GM18498 (cell line): Measurements from ENCODE around the gene LYAR.
"Not testable (repeated sequence)": the region's sequence is repeated elsewhere in the genome, so short reads cannot be mapped to it uniquely, and the experiment has no call there.

Source experiments
- ATAC-seq: cut with Tn5 transposase; IDR thresholded peaks from one replicate; pipeline ENCODE4 v1.9.1; 2021; ENCODE audit warnings: mild to moderate bottlenecking, moderate library complexity; ENCODE audit not compliant: unreplicated experiment

The LYAR gene

DNA sequence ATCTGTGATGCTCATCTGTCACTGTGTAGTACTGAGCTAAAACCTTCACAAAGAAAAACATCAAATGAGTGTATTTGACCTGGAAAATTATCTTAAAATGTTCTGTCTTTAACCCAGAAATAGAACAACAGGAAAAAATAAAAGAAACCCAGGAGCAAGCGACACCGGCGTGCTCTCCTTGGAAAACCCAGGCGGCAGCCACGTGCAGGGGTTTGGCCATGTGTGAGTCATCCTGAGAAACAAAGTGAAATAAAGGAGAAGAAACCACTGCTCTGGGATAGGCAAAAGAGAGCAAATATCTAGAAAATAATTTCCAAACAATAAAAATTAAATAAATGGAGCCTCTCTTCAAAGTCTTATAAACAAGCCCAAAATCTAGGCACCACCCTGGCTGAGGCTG, 22.0 kb downstream of the LYAR start:
- ATAC-seq: no peak

DNA sequence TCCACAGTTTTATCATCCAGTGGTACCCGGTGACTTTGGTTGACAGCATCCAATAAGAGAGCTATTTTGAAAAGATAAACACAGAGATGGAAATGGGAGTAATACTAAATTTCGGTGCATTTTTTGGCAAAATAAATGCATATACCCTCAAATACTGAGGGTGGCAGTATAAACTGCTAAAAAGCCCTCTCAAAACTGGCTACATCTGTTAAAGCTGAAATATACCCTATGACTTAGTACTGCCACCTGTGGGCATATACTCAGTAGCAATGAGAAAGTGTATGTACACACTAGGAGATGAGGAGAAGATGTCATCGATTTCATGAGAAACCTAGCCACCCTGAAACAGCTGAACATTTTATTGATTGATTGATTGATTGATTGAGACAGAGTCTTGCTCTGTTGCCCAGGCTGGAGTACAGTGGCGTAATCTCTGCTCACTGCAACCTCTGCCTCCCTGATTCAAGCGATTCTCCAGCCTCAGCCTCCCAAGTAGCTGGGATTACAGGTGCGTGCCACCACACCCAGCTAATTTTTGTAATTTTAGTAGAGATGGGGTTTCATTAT, 29.7 kb downstream of the LYAR start:
- ATAC-seq: no peak

GRCh38 chr4:4259484-4260100, 30.4 kb downstream of the LYAR start:
- no peak for ATAC-seq

GRCh38 chr4:4257705-4258104, 32.2 kb downstream of the LYAR start:
- ATAC-seq: not testable (repeated sequence)

GRCh38 chr4:4256799-4257198, 33.2 kb downstream of the LYAR start:
- ATAC-seq: no peak

GRCh38 chr4:4254666-4255065, 35.3 kb downstream of the LYAR start:
- ATAC-seq: no peak

- no peak for ATAC-seq
Measured at GRCh38 chr4:4254199-4254598, 35.8 kb downstream of the LYAR start.

DNA sequence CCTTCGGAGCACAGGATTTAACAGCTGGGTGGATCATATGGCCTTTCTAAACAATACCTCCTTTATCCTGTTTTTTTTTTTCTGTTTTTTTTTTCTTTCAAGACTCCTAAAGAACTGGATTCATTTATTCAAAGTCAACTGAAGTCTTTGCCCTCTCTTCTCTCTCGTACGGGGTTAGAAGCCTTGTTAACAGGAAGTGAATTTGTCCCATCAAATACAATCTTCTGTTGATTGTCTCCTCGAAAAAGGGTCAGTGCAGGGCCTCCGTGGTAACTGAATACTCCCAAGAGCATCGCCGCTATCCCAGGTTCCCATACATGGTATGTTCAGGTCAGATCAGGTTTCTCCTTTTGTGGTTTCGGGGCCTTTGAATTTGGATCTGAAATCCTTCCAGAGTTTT, 40.1 kb downstream of the LYAR start:
- no peak for ATAC-seq

DNA sequence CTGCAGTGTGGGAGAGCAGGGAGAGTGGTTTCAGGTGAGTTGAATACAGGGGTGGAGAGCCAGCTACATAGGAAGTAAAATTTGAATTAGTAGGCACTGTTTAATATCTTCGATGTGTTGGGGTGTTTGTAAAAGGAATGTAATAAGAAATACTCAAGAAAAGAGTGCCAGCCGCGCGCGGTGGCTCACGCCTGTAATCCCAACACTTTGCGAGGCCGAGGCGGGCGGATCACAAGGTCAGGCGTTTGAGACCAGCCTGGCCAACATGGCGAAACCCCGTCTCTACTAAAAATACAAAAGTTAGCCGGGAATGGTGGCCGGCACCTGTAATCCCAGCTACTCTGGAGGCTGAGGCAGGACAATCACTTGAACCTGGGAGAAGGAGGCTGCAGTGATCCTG, 40.6 kb downstream of the LYAR start:
- not testable (repeated sequence) for ATAC-seq

GRCh38 chr4:4248885-4249203, 41.1 kb downstream of the LYAR start:
- no peak for ATAC-seq

DNA sequence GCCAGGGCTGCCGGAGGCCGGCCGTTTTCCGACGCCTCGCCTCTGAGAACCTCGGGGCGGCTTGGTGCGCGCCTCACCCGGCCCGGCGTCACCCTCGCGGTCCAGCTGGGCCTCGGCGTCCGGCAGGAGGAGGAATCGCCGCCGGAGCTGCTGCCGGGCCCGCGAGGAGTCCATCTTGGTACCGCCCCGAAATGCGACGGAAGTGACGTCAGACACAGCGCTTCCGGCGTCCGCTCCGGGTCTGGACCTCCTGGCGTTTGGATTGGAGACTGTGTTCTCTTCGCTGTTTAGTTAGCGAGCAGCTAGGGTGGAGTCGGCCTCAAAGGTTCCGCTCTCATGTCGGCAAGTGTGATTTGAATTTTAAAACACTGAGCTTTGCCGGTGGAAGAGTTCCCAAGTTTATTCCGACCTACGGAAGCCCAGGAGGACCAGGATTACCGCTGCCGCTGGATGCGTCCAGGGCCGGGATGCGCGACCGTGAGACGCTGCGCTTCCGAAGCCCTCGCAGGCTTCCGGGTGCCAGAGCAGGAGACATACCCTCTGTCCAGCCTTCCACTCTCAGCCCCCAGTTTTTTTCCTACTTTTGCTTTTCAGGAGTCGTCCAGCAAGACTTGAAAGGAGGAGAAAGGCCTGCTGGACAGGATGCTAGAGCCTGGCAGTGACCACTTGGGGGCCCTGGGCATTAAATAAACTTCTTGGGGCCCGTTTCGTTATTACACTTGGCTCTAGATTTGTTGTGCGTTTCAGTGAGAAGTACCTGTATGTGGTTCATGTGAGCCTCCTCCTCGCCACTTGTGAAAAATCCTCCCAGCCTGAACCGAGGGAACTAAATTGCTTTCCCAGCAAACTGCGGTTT, 41.7 kb downstream of the LYAR start, which contains the start of gene TMEM128:
Gene TMEM128 (minus strand): TSS at position 195 of the 856 bp plus-strand sequence. CDS start 21 bp downstream, at position 174.
- ATAC-seq: peak; percentile 96

DNA sequence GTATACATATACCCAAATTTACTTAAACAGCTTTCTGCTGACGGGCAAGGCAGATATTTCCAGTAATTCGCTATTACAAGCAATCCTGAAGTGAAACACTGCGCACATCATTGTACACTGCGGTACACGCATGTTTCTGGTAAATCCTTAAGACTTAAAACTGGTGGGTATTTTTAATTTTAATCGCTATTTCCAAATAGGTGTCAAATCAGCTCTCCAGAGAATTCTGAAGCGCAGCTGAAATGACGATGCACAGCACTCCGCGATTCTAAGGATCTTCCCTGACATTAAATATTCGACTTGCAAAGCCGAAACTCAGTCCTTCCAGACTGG, 42.3 kb downstream of the LYAR start:
- peak; percentile 41 for ATAC-seq

DNA sequence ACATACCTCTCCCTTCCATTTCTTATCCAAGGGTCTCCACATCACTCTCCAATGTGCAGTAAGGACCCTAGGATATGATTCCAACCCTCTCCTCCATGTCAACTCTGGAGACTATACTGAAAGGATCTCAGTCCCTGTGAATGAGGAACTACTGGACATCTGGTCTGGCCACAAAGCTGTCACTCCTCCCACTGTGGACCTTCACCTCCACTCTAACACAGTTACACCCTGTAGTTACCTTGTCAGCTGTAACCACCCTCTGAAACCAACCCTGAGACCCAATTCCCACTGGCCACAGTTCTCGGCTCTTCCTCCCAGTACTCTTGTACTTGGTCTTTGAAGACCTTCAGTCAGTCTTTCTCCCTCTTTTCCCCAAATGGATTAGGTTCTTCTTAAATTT, 44.8 kb downstream of the LYAR start:
- no peak for ATAC-seq

DNA sequence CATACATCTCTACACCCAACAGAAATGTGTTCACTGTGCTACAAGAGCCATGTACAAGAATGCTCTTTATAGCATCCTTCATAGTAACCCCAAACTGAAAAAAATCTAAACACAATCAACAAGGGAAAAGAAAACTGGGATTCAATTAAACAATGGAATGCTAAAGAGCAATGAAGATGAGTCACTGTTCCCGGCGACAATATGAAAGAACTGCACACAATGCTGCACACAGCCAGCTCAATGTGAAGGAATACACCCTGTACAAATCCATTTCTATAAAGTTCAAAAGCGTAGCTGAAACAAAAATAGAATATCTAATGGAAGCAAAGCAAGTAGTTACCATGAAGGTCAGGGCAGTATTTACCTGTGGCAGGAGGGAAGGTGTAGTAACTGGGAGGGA, 50.4 kb downstream of the LYAR start:
- ATAC-seq: not testable (repeated sequence)

- no peak for ATAC-seq
Measured at GRCh38 chr4:4233610-4234009, 56.3 kb downstream of the LYAR start.

DNA sequence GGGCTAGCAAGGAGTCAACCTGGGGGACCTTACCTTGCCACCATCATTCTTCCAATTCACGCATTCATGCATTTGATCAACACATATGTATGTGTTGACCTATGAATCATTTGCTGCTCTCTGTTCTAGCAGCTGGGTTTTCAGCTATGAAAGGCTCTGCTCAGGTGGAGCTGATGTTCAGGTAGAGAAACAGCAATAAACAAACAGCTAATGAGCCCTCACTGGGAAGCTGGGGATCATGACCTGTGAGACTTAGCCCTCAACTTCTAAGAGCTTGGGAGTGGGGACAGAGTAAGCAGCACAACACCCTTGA, 61.6 kb downstream of the LYAR start:
- ATAC-seq: no peak

DNA sequence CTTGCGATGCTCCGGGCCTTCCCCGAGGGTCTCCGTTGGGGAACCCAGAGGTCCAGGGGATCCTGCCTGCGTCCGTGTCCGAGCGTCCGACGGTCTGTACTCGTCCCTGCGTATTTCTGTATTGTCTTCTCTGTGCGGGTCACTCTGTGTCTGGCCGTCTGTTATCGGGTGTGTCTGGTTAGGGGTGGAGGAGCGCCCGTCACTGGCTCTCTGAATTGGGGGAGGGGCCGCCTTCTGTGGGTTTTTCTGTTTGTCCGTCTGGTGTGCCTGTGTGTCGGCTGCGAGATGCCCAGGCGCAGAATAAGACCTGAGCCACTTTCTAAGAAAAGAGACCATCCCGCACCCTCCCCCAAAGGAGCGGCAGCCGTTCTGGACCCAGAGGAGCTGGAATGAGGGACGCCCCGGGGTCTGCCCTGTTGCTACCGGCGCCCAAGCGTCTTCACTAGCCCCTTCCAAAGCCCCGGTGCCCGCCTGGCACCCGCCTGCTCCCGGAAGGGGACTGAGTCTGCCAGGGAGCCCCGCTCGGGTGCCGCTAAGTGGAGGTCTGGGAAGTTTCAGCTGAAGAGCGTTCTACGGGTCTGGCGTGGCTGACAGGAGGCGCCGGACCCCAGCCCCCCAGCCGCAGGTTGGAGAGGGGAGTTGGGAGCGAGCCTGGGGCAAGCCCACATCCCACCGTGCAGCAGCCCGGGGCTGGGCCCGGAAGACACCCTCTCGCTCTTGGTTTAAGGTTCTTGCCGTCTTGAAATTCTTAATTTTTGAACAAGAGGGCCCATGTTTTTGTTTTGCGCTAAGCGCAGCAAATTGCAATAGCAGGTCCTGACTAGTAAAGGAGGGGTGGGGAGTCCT, 62.2 kb downstream of the LYAR start:
- ATAC-seq: no peak

DNA sequence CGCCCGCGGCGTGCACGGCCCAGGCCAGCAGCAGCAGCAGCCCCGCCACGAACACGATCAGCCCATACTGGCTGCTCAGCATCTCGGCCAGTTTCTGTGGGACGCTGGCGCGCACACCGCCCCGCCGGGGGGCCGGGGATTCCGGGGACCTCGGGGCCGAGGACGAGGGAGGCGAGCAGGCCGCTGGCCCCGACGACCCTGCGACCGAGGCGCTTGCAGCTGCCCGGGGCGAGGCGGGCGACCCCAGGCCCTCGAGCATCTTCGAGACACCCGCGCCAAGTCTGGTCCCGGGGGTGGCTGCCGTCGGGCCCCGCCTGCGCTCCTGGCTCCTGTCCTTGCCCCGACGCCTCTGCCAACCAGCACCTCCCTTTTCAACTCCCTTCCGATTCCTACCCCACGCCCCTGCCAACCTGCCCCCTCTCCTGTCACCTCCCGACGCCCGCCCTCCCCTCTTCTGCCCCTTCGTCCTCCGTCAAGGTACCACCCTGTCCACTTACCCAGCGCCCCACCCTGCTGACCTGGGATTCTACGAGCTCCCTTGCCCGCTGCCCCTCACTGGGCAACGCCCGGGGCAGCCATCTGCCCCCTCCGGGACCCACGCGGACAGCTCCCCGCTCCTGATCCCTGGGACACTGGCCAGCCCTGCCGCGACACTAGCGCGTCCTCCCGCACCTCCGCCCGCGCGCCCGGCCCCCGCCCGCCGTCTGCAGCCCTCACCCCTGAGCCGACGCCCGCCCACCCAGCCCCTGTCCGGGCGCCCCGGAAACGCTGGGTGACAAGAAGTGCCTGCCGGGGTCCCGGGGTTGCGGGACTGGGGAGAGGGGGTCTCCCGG, 63.1 kb downstream of the LYAR start, which contains the start of gene OTOP1:
Gene OTOP1 (minus strand): TSS at position 324 of the 833 bp plus-strand sequence. CDS start 65 bp downstream, at position 259.
- ATAC-seq: no peak

DNA sequence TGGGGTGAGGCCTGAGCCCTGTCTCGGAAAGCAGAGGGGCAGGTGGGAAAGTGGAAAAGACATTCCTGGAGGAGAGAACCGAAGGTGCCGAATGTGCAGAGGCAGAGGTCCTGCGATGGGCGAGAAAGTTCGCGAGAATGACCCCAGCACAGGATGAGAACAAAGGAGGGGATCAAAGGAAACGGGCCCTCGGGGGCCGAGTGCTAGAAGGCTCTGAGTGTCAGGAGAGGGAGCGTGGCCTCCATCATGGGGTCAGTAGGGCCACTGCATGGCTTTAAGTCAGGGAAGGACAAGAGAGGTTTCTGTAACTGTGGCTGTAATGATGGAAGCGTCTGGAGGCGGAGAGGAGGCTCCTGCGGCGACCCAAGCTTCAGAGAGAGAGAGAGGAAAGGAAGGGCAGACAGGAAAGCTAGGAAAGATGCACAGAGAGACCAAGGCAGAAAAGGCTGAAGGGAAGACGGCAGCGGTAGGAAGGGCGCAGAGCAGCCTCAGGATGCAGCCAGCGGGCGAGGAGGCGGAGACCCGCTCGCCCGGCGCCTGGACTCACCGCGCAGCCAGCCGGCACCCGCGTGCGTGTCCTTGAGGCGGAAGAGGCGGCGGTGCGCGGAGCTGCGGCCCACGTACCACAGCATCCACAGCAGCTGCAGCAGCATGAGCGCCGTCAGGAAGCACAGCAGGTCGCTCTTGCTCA, 63.9 kb downstream of the LYAR start:
- no peak for ATAC-seq
